Activated CD8-positive, alpha-beta memory T cell treated with anti-CD3 and anti-CD28 coated beads, Interleukin-2, amount 50 U/mL, for 1 hour (primary cell): ENCODE data around the gene GUCY2C.

Experiments
- DNase-seq: peaks from one replicate; pipeline ENCODE4 v3.0.0-alpha.2; 2020; ENCODE audit errors: extremely low read depth

The GUCY2C gene

GRCh38 chr12:14681625-14682024 lies 14.8 kb downstream of the GUCY2C start:
- no peak for DNase-seq

GRCh38 chr12:14681190-14681589 lies 15.2 kb downstream of the GUCY2C start:
- no peak for DNase-seq

- DNase-seq, result no peak
Measured at GRCh38 chr12:14678547-14679150, 17.8 kb downstream of the GUCY2C start.

- DNase-seq, result no peak
Measured at GRCh38 chr12:14668591-14668990, 27.8 kb downstream of the GUCY2C start.

- no peak for DNase-seq
Measured at GRCh38 chr12:14665354-14666348, 30.7 kb downstream of the GUCY2C start.

- DNase-seq, result no peak
Measured at GRCh38 chr12:14664434-14665023, 31.9 kb downstream of the GUCY2C start.

GRCh38 chr12:14663002-14663401 lies 33.4 kb downstream of the GUCY2C start:
- no peak for DNase-seq

GRCh38 chr12:14656846-14657245 lies 39.6 kb downstream of the GUCY2C start:
- no peak for DNase-seq

GRCh38 chr12:14655284-14655683 lies 41.1 kb downstream of the GUCY2C start:
- DNase-seq, result no peak

GRCh38 chr12:14654842-14655241 lies 41.6 kb downstream of the GUCY2C start:
- no peak for DNase-seq

GRCh38 chr12:14654416-14654815 lies 42.0 kb downstream of the GUCY2C start:
- DNase-seq, result no peak

- DNase-seq, result no peak
Measured at GRCh38 chr12:14652483-14652882, 43.9 kb downstream of the GUCY2C start.

GRCh38 chr12:14651371-14651770 lies 45.0 kb downstream of the GUCY2C start:
- no peak for DNase-seq

- DNase-seq, result no peak
Measured at GRCh38 chr12:14650789-14651188, 45.6 kb downstream of the GUCY2C start.

GRCh38 chr12:14647028-14647750 lies 49.2 kb downstream of the GUCY2C start:
- no peak for DNase-seq

- no peak for DNase-seq
Measured at GRCh38 chr12:14643251-14643650, 53.1 kb downstream of the GUCY2C start.

- DNase-seq, result no peak
Measured at GRCh38 chr12:14638066-14638465, 58.3 kb downstream of the GUCY2C start.

- no peak for DNase-seq
Measured at GRCh38 chr12:14635776-14636175, 60.6 kb downstream of the GUCY2C start.

GRCh38 chr12:14630793-14631192 lies 65.6 kb downstream of the GUCY2C start:
- no peak for DNase-seq

GRCh38 chr12:14629832-14630710 lies 66.3 kb downstream of the GUCY2C start:
- DNase-seq, result peak; percentile 24

GRCh38 chr12:14628771-14629170 lies 67.6 kb downstream of the GUCY2C start:
- no peak for DNase-seq
